Epithelial cell of proximal tubule (primary cell): ENCODE results near the gene SLC35F6. TPM values are rescaled to one million over a fixed set of nuclear protein-coding genes. Genes with fewer than 3 reads are reported as not detected.

Experiments
- DNase-seq: peaks from one replicate; pipeline ENCODE4 v3.0.0-alpha.2; 2011; ENCODE audit warnings: low read depth
- H3K4me3 ChIP-seq: 2 replicates; pipeline ENCODE4 v1.5.1; 2011; ENCODE audit warnings: low read depth, mild to moderate bottlenecking, low read length
- total RNA-seq: library from RNA; depleted of rRNA; stranded (reverse); fragments of >200 nt; gene quantifications from 2 replicates; pipeline ENCODE4 v1.2.3, GENCODE V29; 2015
- TF ChIP-seq, protein P1 (sequence below): conservative IDR thresholded peaks from 2 replicates; pipeline ENCODE4 v1.5.1; 2012; ENCODE audit warnings: low read depth, mild to moderate bottlenecking, low read length

Gene SLC35F6
- total RNA-seq, 1 donor from 2014 or later, result 27.2 TPM

DNA sequence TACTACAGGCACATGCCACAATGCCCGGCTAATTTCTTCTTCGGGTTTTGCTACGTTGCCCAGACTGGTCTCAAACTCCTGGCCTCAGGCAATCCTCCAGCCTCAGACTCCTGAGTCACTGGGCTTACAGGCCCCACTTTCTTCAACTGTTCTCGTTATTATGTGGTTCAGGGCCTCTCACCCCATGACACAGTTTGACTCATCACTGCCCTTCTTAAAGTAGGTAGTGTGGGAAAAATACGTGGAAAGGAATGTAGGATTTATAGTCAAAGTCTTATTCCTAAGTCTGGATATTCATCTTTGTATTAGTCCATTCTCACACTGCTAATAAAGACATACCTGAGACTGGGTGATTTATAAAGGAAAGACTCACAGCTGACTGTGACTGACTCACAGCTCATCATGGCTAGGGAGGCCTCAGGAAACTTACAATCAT, 41.2 kb downstream of the SLC35F6 start:
- H3K4me3 ChIP-seq, result no peak overlapping the region
- TF ChIP-seq, protein P1, sequence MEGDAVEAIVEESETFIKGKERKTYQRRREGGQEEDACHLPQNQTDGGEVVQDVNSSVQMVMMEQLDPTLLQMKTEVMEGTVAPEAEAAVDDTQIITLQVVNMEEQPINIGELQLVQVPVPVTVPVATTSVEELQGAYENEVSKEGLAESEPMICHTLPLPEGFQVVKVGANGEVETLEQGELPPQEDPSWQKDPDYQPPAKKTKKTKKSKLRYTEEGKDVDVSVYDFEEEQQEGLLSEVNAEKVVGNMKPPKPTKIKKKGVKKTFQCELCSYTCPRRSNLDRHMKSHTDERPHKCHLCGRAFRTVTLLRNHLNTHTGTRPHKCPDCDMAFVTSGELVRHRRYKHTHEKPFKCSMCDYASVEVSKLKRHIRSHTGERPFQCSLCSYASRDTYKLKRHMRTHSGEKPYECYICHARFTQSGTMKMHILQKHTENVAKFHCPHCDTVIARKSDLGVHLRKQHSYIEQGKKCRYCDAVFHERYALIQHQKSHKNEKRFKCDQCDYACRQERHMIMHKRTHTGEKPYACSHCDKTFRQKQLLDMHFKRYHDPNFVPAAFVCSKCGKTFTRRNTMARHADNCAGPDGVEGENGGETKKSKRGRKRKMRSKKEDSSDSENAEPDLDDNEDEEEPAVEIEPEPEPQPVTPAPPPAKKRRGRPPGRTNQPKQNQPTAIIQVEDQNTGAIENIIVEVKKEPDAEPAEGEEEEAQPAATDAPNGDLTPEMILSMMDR, result no peak
- DNase-seq, result peak; percentile 66

- no peak for DNase-seq
- no peak overlapping the region for H3K4me3 ChIP-seq
These were observed 43.8 kb downstream of the SLC35F6 start for GRCh38 chr2:26807788-26808460.

GRCh38 chr2:26809211-26809610, 45.1 kb downstream of the SLC35F6 start:
- TF ChIP-seq, protein P1, result no peak
- no peak for DNase-seq
- no peak overlapping the region for H3K4me3 ChIP-seq

More at GRCh38 chr2:26807788-26808460, 43.8 kb downstream of the SLC35F6 start:
- TF ChIP-seq, protein P1, result no peak

DNA sequence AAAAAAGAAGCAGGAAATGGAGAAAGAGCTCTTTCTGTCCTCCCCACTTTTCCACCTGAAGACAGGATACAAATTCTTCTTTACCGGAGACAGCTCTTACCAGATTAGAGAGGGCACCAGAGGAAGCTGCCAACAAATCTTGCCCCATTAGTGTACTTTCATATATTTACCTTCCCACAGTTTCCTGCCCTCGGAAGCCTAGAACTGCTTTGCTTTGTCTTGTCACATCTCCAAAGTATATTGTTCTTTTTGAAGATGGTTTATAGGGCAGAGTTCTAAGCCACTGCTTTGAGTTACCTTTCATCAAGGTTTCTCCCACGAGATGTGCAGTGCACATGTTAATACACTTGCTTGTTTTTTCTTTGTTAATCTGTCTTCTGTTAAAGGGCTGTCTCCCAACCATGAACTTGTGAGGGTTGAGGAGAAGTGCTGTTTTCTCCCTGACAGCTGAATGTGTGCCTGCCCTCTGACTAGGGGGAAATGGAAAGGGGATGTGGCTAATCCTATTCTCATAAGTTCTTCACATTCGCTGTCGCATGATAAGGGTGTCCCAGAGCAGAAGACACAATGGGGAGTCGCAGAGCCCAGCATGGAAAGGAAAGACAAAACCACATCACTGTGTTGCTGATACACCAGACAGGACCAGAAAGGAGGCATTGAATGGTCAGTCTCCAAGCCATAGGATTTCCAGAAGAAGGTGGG, 45.9 kb downstream of the SLC35F6 start:
- no peak overlapping the region for H3K4me3 ChIP-seq
- TF ChIP-seq, protein P1, result no peak
- DNase-seq, result no peak

DNA sequence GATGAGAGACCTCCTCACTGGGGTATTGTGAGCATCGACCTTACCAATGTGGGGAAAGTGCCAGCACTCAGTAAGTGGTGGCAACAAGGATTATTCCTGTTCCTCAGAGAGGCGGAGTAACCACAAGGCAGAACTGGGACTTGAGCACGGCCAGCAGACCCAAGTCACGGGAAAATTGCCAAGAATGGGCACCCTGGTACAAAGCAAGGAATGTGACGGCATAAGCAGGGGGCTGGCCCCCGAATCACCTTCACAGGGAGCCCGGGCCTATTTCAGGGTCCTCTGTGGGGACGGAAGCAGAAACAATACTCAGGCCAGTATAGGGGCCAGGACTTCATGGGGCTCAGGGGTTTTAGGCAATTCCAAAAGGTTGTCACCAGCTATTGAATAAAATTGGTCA, 47.2 kb downstream of the SLC35F6 start:
- TF ChIP-seq, protein P1, result no peak
- DNase-seq, result no peak
- H3K4me3 ChIP-seq, result no peak overlapping the region

- no peak overlapping the region for H3K4me3 ChIP-seq
- no peak for DNase-seq
- TF ChIP-seq, protein P1, result no peak
These were observed 48.0 kb downstream of the SLC35F6 start for GRCh38 chr2:26811791-26812694.
